Sigmoid colon (tissue), 4 donors: ENCODE results near the gene PDK1.

Experiments used
- EP300 ChIP-seq, 4 donors: sonication (generic); formaldehyde crosslinking; IDR thresholded peaks; one replicate each; pipeline ENCODE4 v1.6.1; 2017; ENCODE audit warnings: antibody characterized with exemption in 4 of 4
- POLR2A ChIP-seq, 2 donors: fragments of 450-650 bp; IDR thresholded peaks; one replicate each; pipeline ENCODE4 v1.6.1; 2016; ENCODE audit warnings: antibody characterized with exemption in 2 of 2, mild to moderate bottlenecking in 2 of 2, moderate library complexity in 2 of 2
- TF ChIP-seq, protein P1 (sequence below), 4 experiments: fragments of 450-650 bp in 3 of 4; fragments of 200-600 bp in 1 of 4; IDR thresholded peaks; one replicate each; pipeline ENCODE4 v1.5.1; 2016 to 2019; ENCODE audit warnings: antibody characterized with exemption in 4 of 4, mild to moderate bottlenecking in 3 of 4, moderate library complexity in 2 of 4

DNA sequence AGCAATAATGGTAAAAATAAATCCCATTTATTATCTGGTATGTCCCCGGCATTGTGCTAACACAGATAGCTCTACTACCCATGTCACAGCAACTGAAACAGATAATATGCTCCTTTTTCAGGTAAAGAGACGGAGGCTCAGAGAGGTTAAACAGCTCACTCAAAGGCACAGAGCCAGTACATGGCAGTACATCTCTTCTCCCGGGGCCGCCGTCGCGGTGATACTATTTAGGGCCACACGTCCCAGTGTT is 693 bp upstream of the PDK1 start:
- TF ChIP-seq, protein P1, sequence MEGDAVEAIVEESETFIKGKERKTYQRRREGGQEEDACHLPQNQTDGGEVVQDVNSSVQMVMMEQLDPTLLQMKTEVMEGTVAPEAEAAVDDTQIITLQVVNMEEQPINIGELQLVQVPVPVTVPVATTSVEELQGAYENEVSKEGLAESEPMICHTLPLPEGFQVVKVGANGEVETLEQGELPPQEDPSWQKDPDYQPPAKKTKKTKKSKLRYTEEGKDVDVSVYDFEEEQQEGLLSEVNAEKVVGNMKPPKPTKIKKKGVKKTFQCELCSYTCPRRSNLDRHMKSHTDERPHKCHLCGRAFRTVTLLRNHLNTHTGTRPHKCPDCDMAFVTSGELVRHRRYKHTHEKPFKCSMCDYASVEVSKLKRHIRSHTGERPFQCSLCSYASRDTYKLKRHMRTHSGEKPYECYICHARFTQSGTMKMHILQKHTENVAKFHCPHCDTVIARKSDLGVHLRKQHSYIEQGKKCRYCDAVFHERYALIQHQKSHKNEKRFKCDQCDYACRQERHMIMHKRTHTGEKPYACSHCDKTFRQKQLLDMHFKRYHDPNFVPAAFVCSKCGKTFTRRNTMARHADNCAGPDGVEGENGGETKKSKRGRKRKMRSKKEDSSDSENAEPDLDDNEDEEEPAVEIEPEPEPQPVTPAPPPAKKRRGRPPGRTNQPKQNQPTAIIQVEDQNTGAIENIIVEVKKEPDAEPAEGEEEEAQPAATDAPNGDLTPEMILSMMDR (IDR thresholded peaks at IDR 0.05): no peak
- TF ChIP-seq EP300 (IDR thresholded peaks at IDR 0.05): peak in 1 of 4 donors; percentile 72
- no peak for TF ChIP-seq POLR2A (IDR thresholded peaks at IDR 0.05)
